Activated T-helper 2 cell treated with anti-CD3 and anti-CD28 coated beads, Interferon-gamma antibody, Interleukin-2, Interleukin-4, amounts not matched to agents 10 μg/mL and 5 μg/mL and 100 μg/mL, durations not matched to agents 14 hours and 24 hours and 36 hours (primary cell): ENCODE measurements around the gene CLSTN1. TPM values are rescaled to one million over a fixed set of nuclear protein-coding genes. Genes with fewer than 3 reads are reported as not detected.

Experiments used
- DNase-seq: peaks from one replicate; pipeline ENCODE4 v3.0.0; 2021; ENCODE audit warnings: low spot score
- H3K27ac Mint-ChIP-seq: one replicate; pipeline ENCODE4 v1.8.0; 2021; ENCODE audit warnings: mixed read lengths
- H3K27me3 Mint-ChIP-seq: one replicate; pipeline ENCODE4 v1.8.0; 2021; ENCODE audit warnings: low read depth, mixed read lengths
- H3K36me3 Mint-ChIP-seq: one replicate; pipeline ENCODE4 v1.8.0; 2021; ENCODE audit warnings: low read depth, mixed read lengths
- H3K4me1 Mint-ChIP-seq: one replicate; pipeline ENCODE4 v1.8.0; 2021; ENCODE audit warnings: low read depth, mixed read lengths
- H3K4me3 Mint-ChIP-seq: one replicate; pipeline ENCODE4 v1.8.0; 2021; ENCODE audit warnings: low read depth, mild to moderate bottlenecking, moderate library complexity, mixed read lengths
- H3K9me3 Mint-ChIP-seq: one replicate; pipeline ENCODE4 v1.8.0; 2021; ENCODE audit warnings: mixed read lengths
- intact Hi-C: fragments of 100-400 bp; cut with micrococcal nuclease; formaldehyde crosslinking; loops from one replicate; pipeline ENCODE4 v1.15.1; 2023
- total RNA-seq: library from RNA; stranded (reverse); gene quantifications from 2 replicates; pipeline ENCODE4 v1.2.3, GENCODE V29; 2022

CLSTN1 gene
- total RNA-seq, 1 donor from 2014 or later: 46.5 TPM

GRCh38 chr1:9847269-9847668, 23.5 kb upstream of the CLSTN1 start:
- no peak for DNase-seq
- H3K27ac Mint-ChIP-seq: no peak overlapping the region
- peaks cover 5% of the 10 kb centered on the region for H3K27me3 Mint-ChIP-seq
- H3K4me3 Mint-ChIP-seq: no peak overlapping the region
- peaks cover 9% of the 10 kb centered on the region for H3K4me1 Mint-ChIP-seq
- no peaks in the 10 kb centered on the region for H3K9me3 Mint-ChIP-seq
- H3K36me3 Mint-ChIP-seq: no peaks in the 10 kb centered on the region
- intact Hi-C loops: no loop called here

GRCh38 chr1:9846611-9847171, 22.9 kb upstream of the CLSTN1 start:
- no peak for DNase-seq
- H3K4me1 Mint-ChIP-seq: peaks cover 9% of the 10 kb centered on the region
- H3K27ac Mint-ChIP-seq: no peak overlapping the region
- H3K4me3 Mint-ChIP-seq: no peak overlapping the region
- H3K9me3 Mint-ChIP-seq: no peaks in the 10 kb centered on the region
- peaks cover 5% of the 10 kb centered on the region for H3K27me3 Mint-ChIP-seq
- H3K36me3 Mint-ChIP-seq: no peaks in the 10 kb centered on the region
- intact Hi-C loops: no loop called here

GRCh38 chr1:9845914-9846313, 22.1 kb upstream of the CLSTN1 start:
- DNase-seq: no peak
- H3K27ac Mint-ChIP-seq: no peak overlapping the region
- intact Hi-C loops: no loop called here
- H3K36me3 Mint-ChIP-seq: no peaks in the 10 kb centered on the region
- no peak overlapping the region for H3K4me3 Mint-ChIP-seq
- H3K9me3 Mint-ChIP-seq: no peaks in the 10 kb centered on the region
- H3K4me1 Mint-ChIP-seq: peaks cover 9% of the 10 kb centered on the region
- peaks cover 4% of the 10 kb centered on the region for H3K27me3 Mint-ChIP-seq

- H3K4me3 Mint-ChIP-seq: no peak overlapping the region
- no peaks in the 10 kb centered on the region for H3K36me3 Mint-ChIP-seq
Measured at GRCh38 chr1:9844756-9845155, 21.0 kb upstream of the CLSTN1 start.

GRCh38 chr1:9844106-9844505, 20.3 kb upstream of the CLSTN1 start:
- no peaks in the 10 kb centered on the region for H3K36me3 Mint-ChIP-seq
- H3K27ac Mint-ChIP-seq: no peak overlapping the region
- H3K4me3 Mint-ChIP-seq: no peak overlapping the region
- H3K4me1 Mint-ChIP-seq: peaks cover 3% of the 10 kb centered on the region
- no peak for DNase-seq
- intact Hi-C loops: no loop called here
- peaks cover 6% of the 10 kb centered on the region for H3K27me3 Mint-ChIP-seq
- no peaks in the 10 kb centered on the region for H3K9me3 Mint-ChIP-seq

More at GRCh38 chr1:9844756-9845155, 21.0 kb upstream of the CLSTN1 start:
- Mint-ChIP-seq H3K4me1 (peaks cover 4% of the 10 kb centered on the region), H3K27me3 (peaks cover 3% of the 10 kb centered on the region), H3K27ac (no peak overlapping the region), H3K9me3 (no peaks in the 10 kb centered on the region)
- intact Hi-C loops: no loop called here
- no peak for DNase-seq

GRCh38 chr1:9843576-9843945, 19.8 kb upstream of the CLSTN1 start:
- no peaks in the 10 kb centered on the region for H3K36me3 Mint-ChIP-seq
- no peak overlapping the region for H3K4me3 Mint-ChIP-seq
- no peak for DNase-seq
- intact Hi-C loops: no loop called here
- H3K9me3 Mint-ChIP-seq: no peaks in the 10 kb centered on the region
- H3K27me3 Mint-ChIP-seq: peaks cover 7% of the 10 kb centered on the region
- peaks cover 3% of the 10 kb centered on the region for H3K4me1 Mint-ChIP-seq
- H3K27ac Mint-ChIP-seq: no peak overlapping the region

GRCh38 chr1:9842781-9843575, 19.2 kb upstream of the CLSTN1 start:
- H3K4me1 Mint-ChIP-seq: peaks cover 3% of the 10 kb centered on the region
- no peak overlapping the region for H3K4me3 Mint-ChIP-seq
- peaks cover 7% of the 10 kb centered on the region for H3K27me3 Mint-ChIP-seq
- H3K36me3 Mint-ChIP-seq: no peaks in the 10 kb centered on the region
- intact Hi-C loops: no loop called here
- H3K9me3 Mint-ChIP-seq: no peaks in the 10 kb centered on the region
- no peak for DNase-seq
- no peak overlapping the region for H3K27ac Mint-ChIP-seq

- peaks cover 3% of the 10 kb centered on the region for H3K4me1 Mint-ChIP-seq
- H3K4me3 Mint-ChIP-seq: no peak overlapping the region
- no peaks in the 10 kb centered on the region for H3K9me3 Mint-ChIP-seq
- no peaks in the 10 kb centered on the region for H3K36me3 Mint-ChIP-seq
- no peak overlapping the region for H3K27ac Mint-ChIP-seq
- DNase-seq: no peak
- H3K27me3 Mint-ChIP-seq: peaks cover 7% of the 10 kb centered on the region
- intact Hi-C loops: no loop called here
Measured at GRCh38 chr1:9842073-9842711, 18.4 kb upstream of the CLSTN1 start.

- Mint-ChIP-seq H3K36me3 (no peaks in the 10 kb centered on the region), H3K27ac (no peak overlapping the region)
- intact Hi-C loops: no loop called here
Measured at GRCh38 chr1:9841460-9841859, 17.7 kb upstream of the CLSTN1 start.

GRCh38 chr1:9840176-9840575, 16.4 kb upstream of the CLSTN1 start:
- Mint-ChIP-seq H3K9me3 (no peaks in the 10 kb centered on the region), H3K27ac (no peak overlapping the region), H3K36me3 (no peaks in the 10 kb centered on the region), H3K4me1 (no peaks in the 10 kb centered on the region), H3K27me3 (peaks cover 7% of the 10 kb centered on the region), H3K4me3 (no peak overlapping the region)
- no peak for DNase-seq
- intact Hi-C loops: no loop called here

More at GRCh38 chr1:9841460-9841859, 17.7 kb upstream of the CLSTN1 start:
- Mint-ChIP-seq H3K9me3 (no peaks in the 10 kb centered on the region), H3K4me3 (no peak overlapping the region), H3K4me1 (peaks cover 3% of the 10 kb centered on the region), H3K27me3 (peaks cover 7% of the 10 kb centered on the region)
- DNase-seq: no peak

- DNase-seq: no peak
- Mint-ChIP-seq H3K9me3 (no peaks in the 10 kb centered on the region), H3K4me3 (no peak overlapping the region), H3K4me1 (no peaks in the 10 kb centered on the region), H3K27ac (no peak overlapping the region), H3K36me3 (no peaks in the 10 kb centered on the region), H3K27me3 (peaks cover 7% of the 10 kb centered on the region)
- intact Hi-C loops: no loop called here
Measured at GRCh38 chr1:9838946-9839345, 15.2 kb upstream of the CLSTN1 start.

GRCh38 chr1:9836632-9836960, 12.8 kb upstream of the CLSTN1 start:
- DNase-seq: no peak
- intact Hi-C loops: no loop called here
- peaks cover 9% of the 10 kb centered on the region for H3K27me3 Mint-ChIP-seq
- H3K27ac Mint-ChIP-seq: no peak overlapping the region
- H3K36me3 Mint-ChIP-seq: no peaks in the 10 kb centered on the region
- no peaks in the 10 kb centered on the region for H3K4me1 Mint-ChIP-seq
- no peak overlapping the region for H3K4me3 Mint-ChIP-seq
- no peaks in the 10 kb centered on the region for H3K9me3 Mint-ChIP-seq
